K562 (cell line): ENCODE data around the gene MTOR. TPM values are rescaled to one million over a fixed set of nuclear protein-coding genes. Genes with fewer than 3 reads are reported as not detected.

Source experiments
- ATAC-seq: fragments of 200-7000 bp; cut with Tn5 transposase; 3 replicates; pipeline ENCODE4 v1.9.1; 2020; ENCODE audit warnings: moderate library complexity
- BruUV-seq: library from RNA; stranded (reverse); fragments of 400-500 nt; replicated peaks from 2 replicates; lab custom pipeline; 2021; lab: Mats Ljungman, UMichigan
- CTCF ChIA-PET: fragments of 300-600 bp; formaldehyde crosslinking; extraction: SDS; loops from one replicate; lab custom pipeline; 2021; ENCODE audit warnings: low intra/inter-chr PET ratio; lab: Yijun Ruan, JAX
- POLR2A ChIA-PET: fragments of 300-600, 350-650 bp; sonication (Branson Sonifier 250); formaldehyde crosslinking; extraction: SDS; loops from one replicate; lab custom pipeline; 2021; ENCODE audit warnings: antibody characterized with exemption, inconsistent platforms; lab: Yijun Ruan, JAX
- DNase-seq, 4 experiments: peaks; one replicate each; pipeline versions ENCODE4 v3.0.0 to v3.0.0-alpha.2; 2011 to 2018; ENCODE audit warnings: low spot score in 3 of 4, mixed read lengths in 3 of 4; ENCODE audit errors: extremely low read depth in 1 of 4
- FAIRE-seq: peaks from 2 replicates; lab custom pipeline; 2011; peaks lifted over from hg19 to GRCh38; lab: Jason Lieb, UNC
- H2AFZ ChIP-seq: 2 replicates; pipeline ENCODE4 v1.6.0; 2011; ENCODE audit warnings: low read depth, low read length, control low read depth, inconsistent platforms
- H3K27ac ChIP-seq: fragments of 200-600 bp; 3 replicates; pipeline ENCODE4 v1.8.0; 2011; ENCODE audit warnings: low read depth, mild to moderate bottlenecking, control low read depth, inconsistent platforms, low read length, moderate library complexity, mixed read lengths; ENCODE audit errors: extremely low read depth
- H3K27me3 ChIP-seq, 2 experiments: fragments of 300-600 bp in 1 of 2; 2 replicates in 1 of 2; 3 replicates in 1 of 2; pipeline versions ENCODE4 v1.6.0 to v1.8.0; 2011; ENCODE audit warnings: inconsistent platforms in 2 of 2, low read length in 2 of 2, mild to moderate bottlenecking in 1 of 2, mixed read lengths in 1 of 2, moderate library complexity in 1 of 2; ENCODE audit not compliant: control insufficient read depth in 2 of 2, insufficient read depth in 2 of 2
- H3K36me3 ChIP-seq: fragments of 300-600 bp; 3 replicates; pipeline ENCODE4 v1.8.0; 2011; ENCODE audit warnings: mild to moderate bottlenecking, low read length, inconsistent platforms; ENCODE audit not compliant: control insufficient read depth, insufficient read depth
- H3K4me1 ChIP-seq, 2 experiments: fragments of 200-600 bp in 1 of 2; replicated peaks in 1 of 2; 2 replicates in 1 of 2; 3 replicates in 1 of 2; pipeline versions ENCODE4 v1.5.1 to v1.8.0; 2011; ENCODE audit warnings: inconsistent platforms in 2 of 2, low read length in 2 of 2, mild to moderate bottlenecking in 1 of 2, mixed read lengths in 1 of 2, moderate library complexity in 1 of 2; ENCODE audit not compliant: control insufficient read depth in 2 of 2, insufficient read depth in 2 of 2
- H3K4me2 ChIP-seq: 2 replicates; pipeline ENCODE4 v1.6.1; 2011; ENCODE audit warnings: low read length, control low read depth, inconsistent platforms, mixed read lengths; ENCODE audit not compliant: insufficient read depth
- H3K4me3 ChIP-seq: fragments of 200-600 bp; sonication (generic), shearing (Covaris generic); 2 replicates; pipeline ENCODE4 v1.5.1; 2016; ENCODE audit warnings: control low read depth, inconsistent platforms
- H3K79me2 ChIP-seq: fragments of 200-600 bp; 3 replicates; pipeline ENCODE4 v1.8.0; 2011; ENCODE audit warnings: low read length, inconsistent platforms; ENCODE audit not compliant: control insufficient read depth, insufficient read depth
- H3K9ac ChIP-seq, 2 experiments: 2 replicates each; pipeline versions ENCODE4 v1.6.0 to v1.6.1; 2011; ENCODE audit warnings: low read depth in 2 of 2, low read length in 2 of 2, control low read depth in 1 of 2, inconsistent platforms in 1 of 2, mild to moderate bottlenecking in 1 of 2, mixed read lengths in 1 of 2; ENCODE audit not compliant: insufficient read depth in 1 of 2
- H3K9me1 ChIP-seq: one replicate; pipeline ENCODE4 v1.6.0; 2011; ENCODE audit warnings: inconsistent platforms, mild to moderate bottlenecking, low read length, moderate library complexity; ENCODE audit not compliant: control insufficient read depth, insufficient read depth
- H3K9me3 ChIP-seq: replicated peaks from 2 replicates; pipeline ENCODE4 v1.5.1; 2011; ENCODE audit warnings: low read depth, low read length, inconsistent platforms; ENCODE audit not compliant: control insufficient read depth, insufficient read depth
- H4K20me1 ChIP-seq: replicated peaks from 2 replicates; pipeline ENCODE4 v1.6.1; 2011; ENCODE audit warnings: low read length, inconsistent platforms, mixed read lengths; ENCODE audit not compliant: control insufficient read depth, insufficient read depth
- ETV6 ChIP-seq, 3 experiments: fragments of 150-350 bp in 1 of 3; sonication (generic) in 1 of 3; formaldehyde crosslinking in 1 of 3; IDR thresholded peaks; 2 replicates each; pipeline versions ENCODE4 v1.6.1 to v1.8.0; 2014 to 2022; ENCODE audit warnings: borderline replicate concordance in 2 of 3, low read depth in 2 of 3, antibody characterized with exemption in 1 of 3, low read length in 1 of 3, mild to moderate bottlenecking in 1 of 3, missing genetic modification reagents in 1 of 3
- MAFG ChIP-seq: fragments of 450-650 bp; conservative IDR thresholded peaks from 2 replicates; pipeline ENCODE4 v1.6.1; 2016; ENCODE audit warnings: missing genetic modification characterization, missing compliant biosample characterization
- ZNF146 ChIP-seq: IDR thresholded peaks from one replicate; pipeline ENCODE4 v1.6.1; 2018; ENCODE audit warnings: missing compliant biosample characterization; ENCODE audit not compliant: unreplicated experiment
- ZNF184 ChIP-seq: sonication (generic); formaldehyde crosslinking; IDR thresholded peaks from 2 replicates; pipeline ENCODE4 v1.5.0; 2020; ENCODE audit warnings: missing genetic modification reagents
- ZNF316 ChIP-seq: fragments of 450-650 bp; IDR thresholded peaks from 2 replicates; pipeline ENCODE4 v1.6.1; 2016
- WGBS: fragments of 100-300 bp; shearing (Covaris generic); methylation state at CpG from one replicate; pipeline ENCODE4 v1.1.6; 2016; ENCODE audit warnings: low coverage, mixed read lengths; ENCODE audit not compliant: insufficient coverage; ENCODE audit errors: missing lambda C conversion rate; 5-methylcytosine and 5-hydroxymethylcytosine counted together
- in situ Hi-C: fragments of 300-500 bp; cut with MboI; formaldehyde crosslinking; loops from 4 replicates; pipeline ENCODE4 v1.15.0; 2018; ENCODE audit warnings: inconsistent platforms, mixed read lengths
- intact Hi-C: fragments of 100-400 bp; cut with micrococcal nuclease; formaldehyde crosslinking; loops from 2 replicates; pipeline ENCODE4 v1.14.2; 2022
- polyA plus RNA-seq, 8 experiments: library from polyadenylated mRNA; depleted of rRNA in 4 of 8; stranded (reverse) in 5 of 8; unstranded in 3 of 8; fragments of >200 nt; fragmentation: Nextera tagmentation in 2 of 8; fragmentation: Illumina TruSeq in 1 of 8; extraction: Ambion mirVana in 2 of 8; extraction: Trizol in 1 of 8; gene quantifications; 2 replicates each; pipeline versions ENCODE4 v1.2.1 to v1.2.3, GENCODE V29; 2011 to 2014; ENCODE audit warnings: inconsistent platforms in 1 of 8, missing spikeins in 1 of 8
- total RNA-seq, 7 experiments: library from RNA; depleted of rRNA in 6 of 7; stranded (reverse); fragments of >200 nt in 6 of 7; fragmentation: Illumina TruSeq in 2 of 7; extraction: Trizol in 2 of 7; gene quantifications; 2 replicates each; pipeline versions ENCODE4 v1.2.1 to v1.2.3, GENCODE V29; 2011 to 2021; ENCODE audit warnings: low replicate concordance in 1 of 7
- TF ChIP-seq, protein P1 (sequence below): fragments of 200-600 bp; sonication (generic); IDR thresholded peaks from one replicate; pipeline ENCODE4 v1.6.1; 2012; ENCODE audit warnings: mild to moderate bottlenecking, low read depth, low read length, inconsistent platforms
- TF ChIP-seq, protein P2 (sequence below): fragments of 450-650 bp; IDR thresholded peaks from 2 replicates; pipeline ENCODE4 v1.6.1; 2014; ENCODE audit warnings: low read depth, mild to moderate bottlenecking, moderate library complexity, borderline replicate concordance

The MTOR gene
- total and polyA plus RNA-seq, 9 of the 15 experiments (the other 6 are each of a cell fraction or from before 2014, with no cell fraction given), result 11.4 to 71.4 (median 52.2) TPM

DNA sequence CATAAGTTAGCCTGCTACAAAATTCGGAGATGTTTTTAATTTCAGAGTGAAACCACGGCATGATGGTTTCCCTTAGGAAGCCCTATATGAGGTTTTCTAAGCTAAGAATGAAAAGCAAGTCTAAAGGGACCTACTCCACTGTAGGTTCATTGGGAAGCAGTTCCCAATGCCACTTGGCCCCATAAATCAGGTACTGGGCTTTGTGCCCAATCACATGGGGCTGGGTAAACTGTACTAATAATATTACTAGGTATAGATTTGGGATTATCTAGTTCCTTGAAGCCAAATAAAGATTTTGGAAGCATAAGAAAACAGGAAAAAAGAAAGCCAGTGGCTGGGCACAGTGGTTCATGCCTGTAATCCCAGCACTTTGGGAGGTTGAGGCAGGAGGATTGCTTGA lies 92.2 kb downstream of the MTOR start:
- H2AFZ ChIP-seq, result no peak overlapping the region
- no peak for FAIRE-seq
- CTCF ChIA-PET, result no interaction called here
- POLR2A ChIA-PET, result interaction anchor here (1.0 kb wide), 1 partner anchor 8 kb away, joined by 4 read pairs; no protein-coding TSS in a partner anchor
- no peak overlapping the region for H3K4me3 ChIP-seq
- H3K27me3 ChIP-seq, result no peaks in the 10 kb centered on the region
- in situ Hi-C loops (no loop called here), intact Hi-C loops (no loop called here)
- H3K4me1 ChIP-seq, result no peaks in the 10 kb centered on the region
- no peak for ATAC-seq
- no peak for DNase-seq
- no peaks in the 10 kb centered on the region for H3K79me2 ChIP-seq
- H4K20me1 ChIP-seq, result no peaks in the 10 kb centered on the region
- BruUV-seq, result no TSS peak
- H3K36me3 ChIP-seq, result peaks cover 40% of the 10 kb centered on the region
- H3K27ac ChIP-seq, result no peak overlapping the region
- 87% methylated on average over 2 of the region's 2 CpGs for WGBS
- H3K9ac ChIP-seq, result no peak overlapping the region
- H3K9me1 ChIP-seq, result no peaks in the 10 kb centered on the region
- H3K9me3 ChIP-seq, result no peaks in the 10 kb centered on the region
- no peak overlapping the region for H3K4me2 ChIP-seq
- TF ChIP-seq MAFG (tag) (no peak), ZNF184 (CRISPR knock-in tag) (no peak), ETV6 (IDR thresholded peaks at IDR 0.05; ENCODE audit: borderline replicate concordance in 1 of 2, low read depth in 2 of 2, low read length in 1 of 2) (no peak), ETV6 (CRISPR knock-in tag; IDR thresholded peaks at IDR 0.05; ENCODE audit: borderline replicate concordance) (no peak), ZNF146 (CRISPR knock-in tag) (no peak), ZNF316 (no peak)
- TF ChIP-seq, protein P1, sequence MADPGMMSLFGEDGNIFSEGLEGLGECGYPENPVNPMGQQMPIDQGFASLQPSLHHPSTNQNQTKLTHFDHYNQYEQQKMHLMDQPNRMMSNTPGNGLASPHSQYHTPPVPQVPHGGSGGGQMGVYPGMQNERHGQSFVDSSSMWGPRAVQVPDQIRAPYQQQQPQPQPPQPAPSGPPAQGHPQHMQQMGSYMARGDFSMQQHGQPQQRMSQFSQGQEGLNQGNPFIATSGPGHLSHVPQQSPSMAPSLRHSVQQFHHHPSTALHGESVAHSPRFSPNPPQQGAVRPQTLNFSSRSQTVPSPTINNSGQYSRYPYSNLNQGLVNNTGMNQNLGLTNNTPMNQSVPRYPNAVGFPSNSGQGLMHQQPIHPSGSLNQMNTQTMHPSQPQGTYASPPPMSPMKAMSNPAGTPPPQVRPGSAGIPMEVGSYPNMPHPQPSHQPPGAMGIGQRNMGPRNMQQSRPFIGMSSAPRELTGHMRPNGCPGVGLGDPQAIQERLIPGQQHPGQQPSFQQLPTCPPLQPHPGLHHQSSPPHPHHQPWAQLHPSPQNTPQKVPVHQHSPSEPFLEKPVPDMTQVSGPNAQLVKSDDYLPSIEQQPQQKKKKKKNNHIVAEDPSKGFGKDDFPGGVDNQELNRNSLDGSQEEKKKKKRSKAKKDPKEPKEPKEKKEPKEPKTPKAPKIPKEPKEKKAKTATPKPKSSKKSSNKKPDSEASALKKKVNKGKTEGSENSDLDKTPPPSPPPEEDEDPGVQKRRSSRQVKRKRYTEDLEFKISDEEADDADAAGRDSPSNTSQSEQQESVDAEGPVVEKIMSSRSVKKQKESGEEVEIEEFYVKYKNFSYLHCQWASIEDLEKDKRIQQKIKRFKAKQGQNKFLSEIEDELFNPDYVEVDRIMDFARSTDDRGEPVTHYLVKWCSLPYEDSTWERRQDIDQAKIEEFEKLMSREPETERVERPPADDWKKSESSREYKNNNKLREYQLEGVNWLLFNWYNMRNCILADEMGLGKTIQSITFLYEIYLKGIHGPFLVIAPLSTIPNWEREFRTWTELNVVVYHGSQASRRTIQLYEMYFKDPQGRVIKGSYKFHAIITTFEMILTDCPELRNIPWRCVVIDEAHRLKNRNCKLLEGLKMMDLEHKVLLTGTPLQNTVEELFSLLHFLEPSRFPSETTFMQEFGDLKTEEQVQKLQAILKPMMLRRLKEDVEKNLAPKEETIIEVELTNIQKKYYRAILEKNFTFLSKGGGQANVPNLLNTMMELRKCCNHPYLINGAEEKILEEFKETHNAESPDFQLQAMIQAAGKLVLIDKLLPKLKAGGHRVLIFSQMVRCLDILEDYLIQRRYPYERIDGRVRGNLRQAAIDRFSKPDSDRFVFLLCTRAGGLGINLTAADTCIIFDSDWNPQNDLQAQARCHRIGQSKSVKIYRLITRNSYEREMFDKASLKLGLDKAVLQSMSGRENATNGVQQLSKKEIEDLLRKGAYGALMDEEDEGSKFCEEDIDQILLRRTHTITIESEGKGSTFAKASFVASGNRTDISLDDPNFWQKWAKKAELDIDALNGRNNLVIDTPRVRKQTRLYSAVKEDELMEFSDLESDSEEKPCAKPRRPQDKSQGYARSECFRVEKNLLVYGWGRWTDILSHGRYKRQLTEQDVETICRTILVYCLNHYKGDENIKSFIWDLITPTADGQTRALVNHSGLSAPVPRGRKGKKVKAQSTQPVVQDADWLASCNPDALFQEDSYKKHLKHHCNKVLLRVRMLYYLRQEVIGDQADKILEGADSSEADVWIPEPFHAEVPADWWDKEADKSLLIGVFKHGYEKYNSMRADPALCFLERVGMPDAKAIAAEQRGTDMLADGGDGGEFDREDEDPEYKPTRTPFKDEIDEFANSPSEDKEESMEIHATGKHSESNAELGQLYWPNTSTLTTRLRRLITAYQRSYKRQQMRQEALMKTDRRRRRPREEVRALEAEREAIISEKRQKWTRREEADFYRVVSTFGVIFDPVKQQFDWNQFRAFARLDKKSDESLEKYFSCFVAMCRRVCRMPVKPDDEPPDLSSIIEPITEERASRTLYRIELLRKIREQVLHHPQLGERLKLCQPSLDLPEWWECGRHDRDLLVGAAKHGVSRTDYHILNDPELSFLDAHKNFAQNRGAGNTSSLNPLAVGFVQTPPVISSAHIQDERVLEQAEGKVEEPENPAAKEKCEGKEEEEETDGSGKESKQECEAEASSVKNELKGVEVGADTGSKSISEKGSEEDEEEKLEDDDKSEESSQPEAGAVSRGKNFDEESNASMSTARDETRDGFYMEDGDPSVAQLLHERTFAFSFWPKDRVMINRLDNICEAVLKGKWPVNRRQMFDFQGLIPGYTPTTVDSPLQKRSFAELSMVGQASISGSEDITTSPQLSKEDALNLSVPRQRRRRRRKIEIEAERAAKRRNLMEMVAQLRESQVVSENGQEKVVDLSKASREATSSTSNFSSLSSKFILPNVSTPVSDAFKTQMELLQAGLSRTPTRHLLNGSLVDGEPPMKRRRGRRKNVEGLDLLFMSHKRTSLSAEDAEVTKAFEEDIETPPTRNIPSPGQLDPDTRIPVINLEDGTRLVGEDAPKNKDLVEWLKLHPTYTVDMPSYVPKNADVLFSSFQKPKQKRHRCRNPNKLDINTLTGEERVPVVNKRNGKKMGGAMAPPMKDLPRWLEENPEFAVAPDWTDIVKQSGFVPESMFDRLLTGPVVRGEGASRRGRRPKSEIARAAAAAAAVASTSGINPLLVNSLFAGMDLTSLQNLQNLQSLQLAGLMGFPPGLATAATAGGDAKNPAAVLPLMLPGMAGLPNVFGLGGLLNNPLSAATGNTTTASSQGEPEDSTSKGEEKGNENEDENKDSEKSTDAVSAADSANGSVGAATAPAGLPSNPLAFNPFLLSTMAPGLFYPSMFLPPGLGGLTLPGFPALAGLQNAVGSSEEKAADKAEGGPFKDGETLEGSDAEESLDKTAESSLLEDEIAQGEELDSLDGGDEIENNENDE, result no peak
- TF ChIP-seq, protein P2, sequence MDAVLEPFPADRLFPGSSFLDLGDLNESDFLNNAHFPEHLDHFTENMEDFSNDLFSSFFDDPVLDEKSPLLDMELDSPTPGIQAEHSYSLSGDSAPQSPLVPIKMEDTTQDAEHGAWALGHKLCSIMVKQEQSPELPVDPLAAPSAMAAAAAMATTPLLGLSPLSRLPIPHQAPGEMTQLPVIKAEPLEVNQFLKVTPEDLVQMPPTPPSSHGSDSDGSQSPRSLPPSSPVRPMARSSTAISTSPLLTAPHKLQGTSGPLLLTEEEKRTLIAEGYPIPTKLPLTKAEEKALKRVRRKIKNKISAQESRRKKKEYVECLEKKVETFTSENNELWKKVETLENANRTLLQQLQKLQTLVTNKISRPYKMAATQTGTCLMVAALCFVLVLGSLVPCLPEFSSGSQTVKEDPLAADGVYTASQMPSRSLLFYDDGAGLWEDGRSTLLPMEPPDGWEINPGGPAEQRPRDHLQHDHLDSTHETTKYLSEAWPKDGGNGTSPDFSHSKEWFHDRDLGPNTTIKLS, result no peak
